Activated T-cell treated with anti-CD3 and anti-CD28 coated beads for 4 hours (primary cell): ENCODE data around the gene JARID2.
"Not testable (repeated sequence)": the region's sequence is repeated elsewhere in the genome, so short reads cannot be mapped to it uniquely, and the experiment has no call there.

Experiments
- DNase-seq: peaks from one replicate; pipeline ENCODE4 v3.0.0-alpha.2; 2020

Gene JARID2

GRCh38 chr6:15265787-15266186 is 19.9 kb downstream of the JARID2 start:
- no peak for DNase-seq

- DNase-seq = no peak
Measured at GRCh38 chr6:15266423-15266996, 20.6 kb downstream of the JARID2 start.

- DNase-seq = no peak
Measured at GRCh38 chr6:15267221-15267620, 21.4 kb downstream of the JARID2 start.

- DNase-seq = no peak
Measured at GRCh38 chr6:15268137-15268908, 22.5 kb downstream of the JARID2 start.

GRCh38 chr6:15269011-15269410 is 23.1 kb downstream of the JARID2 start:
- DNase-seq = no peak

- DNase-seq = no peak
Measured at GRCh38 chr6:15269619-15270018, 23.8 kb downstream of the JARID2 start.

- no peak for DNase-seq
Measured at GRCh38 chr6:15270402-15270801, 24.5 kb downstream of the JARID2 start.

- DNase-seq = no peak
Measured at GRCh38 chr6:15272562-15272961, 26.7 kb downstream of the JARID2 start.

- no peak for DNase-seq
Measured at GRCh38 chr6:15274692-15275387, 29.0 kb downstream of the JARID2 start.

GRCh38 chr6:15276036-15276985 is 30.4 kb downstream of the JARID2 start:
- no peak for DNase-seq

GRCh38 chr6:15279047-15279661 is 33.3 kb downstream of the JARID2 start:
- no peak for DNase-seq

GRCh38 chr6:15280028-15280427 is 34.2 kb downstream of the JARID2 start:
- DNase-seq = no peak

- DNase-seq = no peak
Measured at GRCh38 chr6:15280961-15281360, 35.1 kb downstream of the JARID2 start.

- no peak for DNase-seq
Measured at GRCh38 chr6:15282334-15282733, 36.5 kb downstream of the JARID2 start.

GRCh38 chr6:15283986-15284361 is 38.1 kb downstream of the JARID2 start:
- no peak for DNase-seq

GRCh38 chr6:15284743-15285142 is 38.9 kb downstream of the JARID2 start:
- no peak for DNase-seq

- no peak for DNase-seq
Measured at GRCh38 chr6:15285682-15286294, 39.9 kb downstream of the JARID2 start.

GRCh38 chr6:15287670-15288375 is 42.0 kb downstream of the JARID2 start:
- no peak for DNase-seq

- no peak for DNase-seq
Measured at GRCh38 chr6:15288856-15289255, 43.0 kb downstream of the JARID2 start.

- not testable (repeated sequence) for DNase-seq
Measured at GRCh38 chr6:15289456-15289855, 43.6 kb downstream of the JARID2 start.

GRCh38 chr6:15290067-15290680 is 44.3 kb downstream of the JARID2 start:
- no peak for DNase-seq
